DMS153 (cell line): Measurements from ENCODE around the gene SETBP1.

Experiments used
- DNase-seq: peaks from one replicate; lab custom pipeline; 2025; lab: John Stamatoyannopoulos, UW

Gene SETBP1

GRCh38 chr18:44680273-44681075, at the start of gene SETBP1:
SETBP1 (plus strand) TSS chr18:44680888; CDS start chr18:44701347, 20,459 bp downstream.
- DNase-seq = peak; percentile 47

- DNase-seq = no peak
Measured at GRCh38 chr18:44632469-44633145, 48.1 kb upstream of the SETBP1 start.

- DNase-seq = no peak
Measured at GRCh38 chr18:44635546-44635945, 45.1 kb upstream of the SETBP1 start.

- no peak for DNase-seq
Measured at GRCh38 chr18:44636241-44636640, 44.4 kb upstream of the SETBP1 start.

GRCh38 chr18:44637210-44638033, 43.3 kb upstream of the SETBP1 start:
- no peak for DNase-seq

GRCh38 chr18:44638034-44638540, 42.6 kb upstream of the SETBP1 start:
- DNase-seq = no peak

GRCh38 chr18:44638811-44639210, 41.9 kb upstream of the SETBP1 start:
- DNase-seq = no peak

- no peak for DNase-seq
Measured at GRCh38 chr18:44643004-44643403, 37.7 kb upstream of the SETBP1 start.

- DNase-seq = no peak
Measured at GRCh38 chr18:44651478-44651877, 29.2 kb upstream of the SETBP1 start.

- DNase-seq = no peak
Measured at GRCh38 chr18:44651918-44652572, 28.6 kb upstream of the SETBP1 start.

- no peak for DNase-seq
Measured at GRCh38 chr18:44652722-44653121, 28.0 kb upstream of the SETBP1 start.

GRCh38 chr18:44654573-44654972, 26.1 kb upstream of the SETBP1 start:
- no peak for DNase-seq

- no peak for DNase-seq
Measured at GRCh38 chr18:44655435-44655834, 25.3 kb upstream of the SETBP1 start.

GRCh38 chr18:44659771-44660170, 20.9 kb upstream of the SETBP1 start:
- DNase-seq = no peak

- DNase-seq = no peak
Measured at GRCh38 chr18:44668270-44668975, 12.3 kb upstream of the SETBP1 start.

GRCh38 chr18:44671914-44672313, 8.8 kb upstream of the SETBP1 start:
- no peak for DNase-seq

- DNase-seq = no peak
Measured at GRCh38 chr18:44672506-44672905, 8.2 kb upstream of the SETBP1 start.

- no peak for DNase-seq
Measured at GRCh38 chr18:44673256-44673880, 7.3 kb upstream of the SETBP1 start.

- DNase-seq = no peak
Measured at GRCh38 chr18:44677933-44678332, 2.8 kb upstream of the SETBP1 start.

GRCh38 chr18:44678725-44679055, 2.0 kb upstream of the SETBP1 start:
- no peak for DNase-seq
